ENCODE data around the gene ATP6V1C2. TPM values are rescaled to one million over a fixed set of nuclear protein-coding genes. Genes with fewer than 3 reads are reported as not detected.

Gene ATP6V1C2
- total RNA-seq, 4 donors from 2014 or later: 142 to 1,335 (median 496) TPM

DNA sequence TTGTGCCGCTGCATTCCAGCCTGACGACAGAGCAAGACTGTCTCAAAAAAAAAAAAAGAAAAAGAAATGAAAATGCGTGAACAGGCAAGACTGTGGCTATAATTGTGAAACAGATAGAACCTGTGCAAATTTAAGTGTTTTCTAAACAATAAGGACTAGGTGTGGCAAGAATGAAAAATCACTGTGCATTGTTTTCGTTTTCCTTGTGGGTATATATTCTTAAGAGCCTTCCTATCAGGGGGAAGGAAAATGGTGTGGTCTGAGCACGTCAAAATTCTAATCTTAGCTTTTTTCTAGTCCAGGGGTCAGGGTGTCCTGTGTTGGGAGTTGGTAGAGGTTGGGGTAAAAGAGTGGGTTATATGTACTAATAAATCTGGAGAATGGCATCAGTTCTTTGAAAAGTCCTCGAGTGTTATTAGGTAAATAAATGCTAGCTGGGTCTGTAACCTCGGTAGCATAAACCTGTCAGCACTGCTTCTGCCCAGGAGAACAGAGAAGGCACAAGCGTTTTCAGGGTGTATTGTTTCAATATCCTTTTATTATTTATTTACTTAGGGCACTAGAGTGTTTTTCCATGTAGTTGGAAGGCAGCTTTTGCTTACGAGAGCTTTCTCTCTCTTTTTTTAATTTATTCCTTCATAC, 11.6 kb downstream of the ATP6V1C2 start:
- Histone ChIP-seq H3K9me3 (no peaks in the 10 kb centered on the region), H3K27me3 (peaks cover 1% of the 10 kb centered on the region), H3K27ac (no peak overlapping the region), H3K4me3 (no peak overlapping the region), H3K4me1 (no peaks in the 10 kb centered on the region), H3K36me3 (no peaks in the 10 kb centered on the region)
- DNase-seq (ENCODE audit: low spot score in 2 of 2): no peak
- TF ChIP-seq POLR2AphosphoS5 (IDR thresholded peaks at IDR 0.05) (no peak), EP300 (IDR thresholded peaks at IDR 0.05) (no peak), POLR2A (IDR thresholded peaks at IDR 0.05) (no peak)
- TF ChIP-seq, protein P1, sequence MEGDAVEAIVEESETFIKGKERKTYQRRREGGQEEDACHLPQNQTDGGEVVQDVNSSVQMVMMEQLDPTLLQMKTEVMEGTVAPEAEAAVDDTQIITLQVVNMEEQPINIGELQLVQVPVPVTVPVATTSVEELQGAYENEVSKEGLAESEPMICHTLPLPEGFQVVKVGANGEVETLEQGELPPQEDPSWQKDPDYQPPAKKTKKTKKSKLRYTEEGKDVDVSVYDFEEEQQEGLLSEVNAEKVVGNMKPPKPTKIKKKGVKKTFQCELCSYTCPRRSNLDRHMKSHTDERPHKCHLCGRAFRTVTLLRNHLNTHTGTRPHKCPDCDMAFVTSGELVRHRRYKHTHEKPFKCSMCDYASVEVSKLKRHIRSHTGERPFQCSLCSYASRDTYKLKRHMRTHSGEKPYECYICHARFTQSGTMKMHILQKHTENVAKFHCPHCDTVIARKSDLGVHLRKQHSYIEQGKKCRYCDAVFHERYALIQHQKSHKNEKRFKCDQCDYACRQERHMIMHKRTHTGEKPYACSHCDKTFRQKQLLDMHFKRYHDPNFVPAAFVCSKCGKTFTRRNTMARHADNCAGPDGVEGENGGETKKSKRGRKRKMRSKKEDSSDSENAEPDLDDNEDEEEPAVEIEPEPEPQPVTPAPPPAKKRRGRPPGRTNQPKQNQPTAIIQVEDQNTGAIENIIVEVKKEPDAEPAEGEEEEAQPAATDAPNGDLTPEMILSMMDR (IDR thresholded peaks at IDR 0.05): no peak
- WGBS: 49% methylated on average over 9 of the region's 9 CpGs

DNA sequence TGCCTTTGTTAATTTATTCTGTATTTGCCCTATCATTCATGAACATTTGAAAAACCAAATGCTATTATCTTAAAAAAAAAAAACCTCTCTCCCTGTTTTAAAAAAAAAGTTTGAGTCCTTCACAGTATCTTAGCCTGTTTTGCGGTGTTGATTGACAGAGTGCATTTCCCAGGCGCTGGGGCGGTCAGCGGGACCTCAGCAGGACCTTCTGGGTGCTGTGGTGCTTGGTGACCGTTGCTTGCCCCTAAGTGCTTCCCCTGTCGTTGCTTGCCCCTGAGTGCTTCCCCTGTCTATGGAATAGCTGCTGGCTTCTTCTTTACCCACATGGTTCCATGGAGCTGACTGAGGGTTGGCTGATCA, 12.1 kb downstream of the ATP6V1C2 start:
- DNase-seq (ENCODE audit: low spot score in 2 of 2): no peak
- Histone ChIP-seq H3K27me3 (no peaks in the 10 kb centered on the region), H3K36me3 (no peaks in the 10 kb centered on the region), H3K4me1 (no peaks in the 10 kb centered on the region), H3K4me3 (no peak overlapping the region), H3K9me3 (no peaks in the 10 kb centered on the region), H3K27ac (no peak overlapping the region)
- TF ChIP-seq, protein P1 (IDR thresholded peaks at IDR 0.05): no peak
- TF ChIP-seq POLR2AphosphoS5 (IDR thresholded peaks at IDR 0.05): no peak
- TF ChIP-seq POLR2A (IDR thresholded peaks at IDR 0.05): no peak
- no peak for TF ChIP-seq EP300 (IDR thresholded peaks at IDR 0.05)
- 58% methylated on average over 6 of the region's 6 CpGs for WGBS

DNA sequence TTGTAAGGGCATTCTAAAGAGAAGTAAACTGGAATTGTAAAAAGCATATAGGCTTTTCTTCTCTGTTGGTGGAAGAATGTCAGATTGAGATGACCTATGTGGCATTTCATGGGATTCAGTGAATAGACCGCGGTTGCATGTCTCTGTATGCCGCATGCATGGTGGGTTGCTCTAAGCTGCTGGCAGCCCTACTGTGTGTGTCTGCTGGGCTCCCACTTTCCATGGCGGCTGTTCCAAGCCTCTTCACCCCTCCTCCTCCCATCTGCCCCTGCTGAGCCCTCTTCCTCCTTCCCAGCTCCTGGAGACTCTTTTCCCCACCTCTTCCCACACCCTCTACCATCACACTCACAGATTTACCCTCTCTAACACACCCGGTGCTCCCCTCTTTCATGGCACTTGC, 12.6 kb downstream of the ATP6V1C2 start:
- WGBS: 86% methylated on average over 5 of the region's 5 CpGs

DNA sequence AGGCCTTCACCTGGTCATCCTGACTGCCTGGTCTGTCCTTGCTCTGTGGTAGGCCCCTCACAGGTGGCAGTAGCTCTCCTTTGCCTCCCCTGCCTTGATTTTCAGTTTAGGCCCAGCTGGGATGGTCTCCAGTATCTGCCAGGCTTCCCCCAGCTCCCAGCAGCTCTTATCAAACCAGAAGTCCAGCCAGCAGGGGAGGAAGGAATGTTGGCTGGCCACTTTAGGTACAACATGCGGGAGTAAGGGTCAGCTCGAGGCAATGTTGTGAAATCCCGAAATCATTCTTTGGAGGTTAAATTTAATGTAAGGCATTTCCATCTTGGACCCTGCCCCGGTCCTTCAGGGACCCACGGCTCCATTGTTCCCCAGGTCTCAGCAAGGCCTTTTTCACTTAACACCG, 16.8 kb downstream of the ATP6V1C2 start:
- no peak for TF ChIP-seq POLR2A (IDR thresholded peaks at IDR 0.05)
- TF ChIP-seq, protein P1 (IDR thresholded peaks at IDR 0.05): no peak
- no peak for TF ChIP-seq POLR2AphosphoS5 (IDR thresholded peaks at IDR 0.05)
- TF ChIP-seq EP300 (IDR thresholded peaks at IDR 0.05): no peak
- H3K27ac ChIP-seq: no peak overlapping the region
- no peak overlapping the region for H3K4me3 ChIP-seq
- H3K9me3 ChIP-seq: no peaks in the 10 kb centered on the region
- H3K27me3 ChIP-seq: no peaks in the 10 kb centered on the region
- WGBS: 94% methylated on average over 6 of the region's 6 CpGs
- DNase-seq (ENCODE audit: low spot score in 2 of 2): no peak
- H3K36me3 ChIP-seq: no peaks in the 10 kb centered on the region
- H3K4me1 ChIP-seq: no peaks in the 10 kb centered on the region

More for the DNA sequence above, 12.6 kb downstream of the ATP6V1C2 start:
- Histone ChIP-seq H3K27ac (no peak overlapping the region), H3K27me3 (no peaks in the 10 kb centered on the region), H3K4me1 (no peaks in the 10 kb centered on the region), H3K36me3 (no peaks in the 10 kb centered on the region), H3K9me3 (no peaks in the 10 kb centered on the region), H3K4me3 (no peak overlapping the region)
- no peak for DNase-seq (ENCODE audit: low spot score in 2 of 2)
- TF ChIP-seq EP300 (IDR thresholded peaks at IDR 0.05): no peak
- TF ChIP-seq, protein P1 (IDR thresholded peaks at IDR 0.05): no peak

DNA sequence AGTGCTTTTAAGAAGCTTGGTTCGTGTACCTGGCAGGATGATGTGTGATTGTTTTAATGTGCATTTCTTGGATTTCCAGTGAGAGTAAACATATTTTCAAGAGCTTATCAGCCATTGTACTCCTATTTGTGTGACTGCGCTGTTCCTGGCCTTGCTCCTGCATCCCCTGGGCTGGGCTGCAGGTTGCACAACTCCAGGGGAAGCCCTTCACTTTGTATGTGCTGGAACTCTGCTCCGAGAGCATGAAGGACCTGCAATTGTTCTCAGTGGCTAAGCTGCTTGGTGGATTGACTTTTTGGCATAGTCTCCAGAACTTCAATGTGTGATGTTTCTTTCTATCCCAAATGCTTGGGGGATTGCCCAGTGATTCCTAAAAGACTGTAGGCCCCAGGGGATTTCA, 18.8 kb downstream of the ATP6V1C2 start:
- Histone ChIP-seq H3K4me3 (no peak overlapping the region), H3K27ac (no peak overlapping the region), H3K4me1 (no peaks in the 10 kb centered on the region), H3K9me3 (no peaks in the 10 kb centered on the region), H3K27me3 (no peaks in the 10 kb centered on the region), H3K36me3 (no peaks in the 10 kb centered on the region)
- TF ChIP-seq POLR2A (IDR thresholded peaks at IDR 0.05) (no peak), EP300 (IDR thresholded peaks at IDR 0.05) (no peak), POLR2AphosphoS5 (IDR thresholded peaks at IDR 0.05) (no peak)
- TF ChIP-seq, protein P1 (IDR thresholded peaks at IDR 0.05): no peak
- no peak for DNase-seq (ENCODE audit: low spot score in 2 of 2)
- 83% methylated on average over 3 of the region's 3 CpGs for WGBS
